Measurements from ENCODE around the gene TMEM18. TPM values are rescaled to one million over a fixed set of nuclear protein-coding genes. Genes with fewer than 3 reads are reported as not detected.

Gene TMEM18
- total and polyA plus RNA-seq, 2 of the 13 experiments (the other 11 are each of a cell fraction or from before 2014, with no cell fraction given): 45.9 to 49.4 TPM

DNA sequence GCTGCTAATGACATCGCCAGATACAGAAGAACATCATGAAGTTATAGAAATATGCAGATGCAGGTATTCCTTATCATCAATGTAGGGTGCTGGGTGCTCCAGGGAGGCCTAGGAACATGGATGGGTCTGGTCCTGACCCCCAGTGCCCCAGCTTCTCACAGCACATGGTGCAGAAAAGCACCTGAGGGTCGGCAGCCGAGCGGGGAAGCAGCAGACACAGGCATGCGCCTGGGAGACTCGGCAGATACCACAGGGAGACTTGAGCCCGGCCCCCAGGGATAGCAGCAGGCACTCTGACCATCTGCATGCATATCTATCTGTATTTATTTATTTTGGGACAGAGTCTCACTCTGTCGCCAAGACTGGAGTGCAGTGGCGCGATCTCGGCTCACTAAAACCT, 43.2 kb downstream of the TMEM18 start (continued):
- no peak for TF ChIP-seq ZNF609 (CRISPR knock-in tag; IDR thresholded peaks at IDR 0.05; ENCODE audit: borderline replicate concordance)
- no peak for TF ChIP-seq ZNF577 (CRISPR knock-in tag; IDR thresholded peaks at IDR 0.05; ENCODE audit: borderline replicate concordance, low read depth)

GRCh38 chr2:633371-633770, 43.8 kb downstream of the TMEM18 start:
- in situ Hi-C loops (cut with HindIII; ENCODE audit: extremely low pct_ligation_motif_present, low pct_unique_long_range_greater_than_20kb): no loop called here
- H3K4me2 ChIP-seq (ENCODE audit: low read depth, low read length): no peak overlapping the region
- H3K36me3 ChIP-seq (replicated peaks in 1 of 2; ENCODE audit: control insufficient read depth in 1 of 2, insufficient read depth in 2 of 2, low read length in 2 of 2): no peaks in the 10 kb centered on the region
- peaks cover 5 to 15% of the 10 kb centered on the region in 2 experiments; a peak in 3 of 5 replicates for H3K27me3 ChIP-seq (ENCODE audit: control insufficient read depth in 1 of 2, insufficient read depth in 2 of 2, low read length in 2 of 2)
- ChIA-PET POLR2A (no interaction called here), CTCF (ENCODE audit: low intra/inter-chr PET ratio, low total read pairs) (no interaction called here)
- intact Hi-C loops (cut with micrococcal nuclease; ENCODE audit: unreplicated experiment): no loop called here
- H3K27ac ChIP-seq (ENCODE audit: extremely low read length, insufficient read depth, low read length): no peak overlapping the region
- no peaks in the 10 kb centered on the region for H3K79me2 ChIP-seq (ENCODE audit: insufficient read depth, low read length)
- no peaks in the 10 kb centered on the region for H3K9me3 ChIP-seq (ENCODE audit: low read length)
- no peak overlapping the region for H3K9ac ChIP-seq (ENCODE audit: insufficient read depth, low read depth, low read length)
- no peak for ATAC-seq
- WGBS (ENCODE audit: low lambda C conversion rate): 10% methylated on average over 5 of the region's 5 CpGs
- no peaks in the 10 kb centered on the region for H3K4me1 ChIP-seq (ENCODE audit: insufficient read depth, low read length)
- no peak overlapping the region for H2AFZ ChIP-seq (ENCODE audit: low read length)
- BruUV-seq (replicated peaks): no TSS peak
- H3K4me3 ChIP-seq (replicated peaks in 1 of 3; ENCODE audit: insufficient read depth in 1 of 3, low read depth in 2 of 3, low read length in 3 of 3): no peak overlapping the region
- H4K20me1 ChIP-seq (ENCODE audit: insufficient read depth, low read length): no peaks in the 10 kb centered on the region
- TF ChIP-seq NAIF1 (CRISPR knock-in tag; IDR thresholded peaks at IDR 0.05; ENCODE audit: borderline replicate concordance) (no peak), ZNF121 (CRISPR knock-in tag; IDR thresholded peaks at IDR 0.05) (no peak), ZNF790 (CRISPR knock-in tag; IDR thresholded peaks at IDR 0.05; ENCODE audit: borderline replicate concordance) (no peak), GATA4 (IDR thresholded peaks at IDR 0.05; ENCODE audit: borderline replicate concordance, low read depth) (no peak)
- TF ChIP-seq, protein P1, sequence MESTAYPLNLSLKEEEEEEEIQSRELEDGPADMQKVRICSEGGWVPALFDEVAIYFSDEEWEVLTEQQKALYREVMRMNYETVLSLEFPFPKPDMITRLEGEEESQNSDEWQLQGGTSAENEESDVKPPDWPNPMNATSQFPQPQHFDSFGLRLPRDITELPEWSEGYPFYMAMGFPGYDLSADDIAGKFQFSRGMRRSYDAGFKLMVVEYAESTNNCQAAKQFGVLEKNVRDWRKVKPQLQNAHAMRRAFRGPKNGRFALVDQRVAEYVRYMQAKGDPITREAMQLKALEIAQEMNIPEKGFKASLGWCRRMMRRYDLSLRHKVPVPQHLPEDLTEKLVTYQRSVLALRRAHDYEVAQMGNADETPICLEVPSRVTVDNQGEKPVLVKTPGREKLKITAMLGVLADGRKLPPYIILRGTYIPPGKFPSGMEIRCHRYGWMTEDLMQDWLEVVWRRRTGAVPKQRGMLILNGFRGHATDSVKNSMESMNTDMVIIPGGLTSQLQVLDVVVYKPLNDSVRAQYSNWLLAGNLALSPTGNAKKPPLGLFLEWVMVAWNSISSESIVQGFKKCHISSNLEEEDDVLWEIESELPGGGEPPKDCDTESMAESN (CRISPR knock-in tag; conservative IDR thresholded peaks at IDR 0.05): no peak
- FAIRE-seq: no peak
- no peak for DNase-seq (ENCODE audit: low spot score)

Measured in HepG2 (cell line).